Dedifferentiated amniotic fluid mesenchymal stem cell (primary cell): ENCODE data around the gene CCDC191.

ENCODE experiments used
- DNase-seq: peaks from one replicate; pipeline ENCODE4 v3.0.0-alpha.2; 2016; ENCODE audit errors: extremely low spot score

Gene CCDC191

GRCh38 chr3:114056130-114057010, at the start of gene CCDC191, which contains the start of gene QTRT2:
Gene CCDC191 (minus strand): TSS chr3:114056526. CDS start chr3:114056466, 60 bp downstream.
Gene QTRT2 (plus strand): TSS chr3:114056737. CDS start chr3:114065258, 8,521 bp downstream.
- DNase-seq, result peak; percentile 99

GRCh38 chr3:114104414-114104813, 48.1 kb upstream of the CCDC191 start:
- DNase-seq, result peak; percentile 15

- DNase-seq, result no peak
These were observed 47.5 kb upstream of the CCDC191 start for GRCh38 chr3:114103858-114104257.

- DNase-seq, result no peak
These were observed 46.9 kb upstream of the CCDC191 start for GRCh38 chr3:114103181-114103580.

GRCh38 chr3:114101101-114101500, 44.8 kb upstream of the CCDC191 start:
- no peak for DNase-seq

- DNase-seq, result no peak
These were observed 39.5 kb upstream of the CCDC191 start for GRCh38 chr3:114095796-114096195.

- DNase-seq, result peak; percentile 33
These were observed 37.3 kb upstream of the CCDC191 start for GRCh38 chr3:114093596-114093995.

GRCh38 chr3:114093016-114093380, 36.7 kb upstream of the CCDC191 start:
- no peak for DNase-seq

- DNase-seq, result no peak
These were observed 36.1 kb upstream of the CCDC191 start for GRCh38 chr3:114092151-114093015.

- no peak for DNase-seq
These were observed 33.3 kb upstream of the CCDC191 start for GRCh38 chr3:114089675-114090074.

GRCh38 chr3:114086356-114086755, 30.0 kb upstream of the CCDC191 start:
- no peak for DNase-seq

GRCh38 chr3:114083112-114083511, 26.8 kb upstream of the CCDC191 start:
- DNase-seq, result no peak

GRCh38 chr3:114081037-114081436, 24.7 kb upstream of the CCDC191 start:
- DNase-seq, result no peak

GRCh38 chr3:114080201-114080600, 23.9 kb upstream of the CCDC191 start:
- no peak for DNase-seq

- no peak for DNase-seq
These were observed 23.4 kb upstream of the CCDC191 start for GRCh38 chr3:114079761-114080160.

GRCh38 chr3:114078126-114078525, 21.8 kb upstream of the CCDC191 start:
- DNase-seq, result peak; percentile 31

- DNase-seq, result no peak
These were observed 20.4 kb upstream of the CCDC191 start for GRCh38 chr3:114076711-114077110.

- DNase-seq, result no peak
These were observed 15.5 kb upstream of the CCDC191 start for GRCh38 chr3:114071786-114072185.

- DNase-seq, result no peak
These were observed 12.0 kb upstream of the CCDC191 start for GRCh38 chr3:114068336-114068735.

GRCh38 chr3:114067804-114068203, 11.5 kb upstream of the CCDC191 start:
- DNase-seq, result no peak

GRCh38 chr3:114060906-114061655, 4.8 kb upstream of the CCDC191 start:
- DNase-seq, result no peak

GRCh38 chr3:114058646-114059045, 2.3 kb upstream of the CCDC191 start:
- no peak for DNase-seq
